GM13976 (cell line): ENCODE data around the gene RRAS2.
"Not testable (repeated sequence)": the region's sequence is repeated elsewhere in the genome, so short reads cannot be mapped to it uniquely, and the experiment has no call there.

ENCODE experiments used
- DNase-seq: peaks from one replicate; pipeline ENCODE4 v3.0.0; 2012; ENCODE audit warnings: low spot score
- in situ Hi-C: fragments of 300-500 bp; cut with MboI; formaldehyde crosslinking; loops from one replicate; pipeline ENCODE4 v1.12.0; 2022; ENCODE audit warnings: low sequenced_read_pairs, mixed read lengths, inconsistent platforms; ENCODE audit not compliant: unreplicated experiment
- TF ChIP-seq, protein P1 (sequence below): IDR thresholded peaks from 2 replicates; pipeline ENCODE4 v1.5.1; 2012; ENCODE audit warnings: borderline replicate concordance, mild to moderate bottlenecking; ENCODE audit not compliant: insufficient read depth; ENCODE audit errors: extremely low read depth, missing control alignments, control extremely low read depth

The RRAS2 gene

DNA sequence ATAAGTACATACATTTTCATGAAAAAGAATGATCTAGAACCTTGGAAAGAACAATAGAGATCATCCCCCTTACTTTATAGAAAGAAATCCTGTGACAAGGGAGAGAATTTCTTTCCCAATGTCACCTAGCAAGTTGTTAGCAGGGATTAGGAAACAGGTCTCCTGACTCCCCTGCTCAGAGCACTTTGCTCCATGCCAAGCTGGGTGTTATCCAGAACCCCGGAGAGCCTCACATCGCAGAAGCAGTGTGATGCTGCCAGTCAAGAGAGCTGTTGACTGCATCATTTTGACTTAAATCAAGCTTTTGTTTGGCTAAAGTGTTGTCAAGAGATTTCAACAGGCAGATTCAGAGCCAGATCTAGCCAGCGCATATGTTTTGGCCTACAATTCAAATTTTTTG, 3.6 kb upstream of the RRAS2 start:
- in situ Hi-C loops = no loop called here
- no peak for DNase-seq
- TF ChIP-seq, protein P1, sequence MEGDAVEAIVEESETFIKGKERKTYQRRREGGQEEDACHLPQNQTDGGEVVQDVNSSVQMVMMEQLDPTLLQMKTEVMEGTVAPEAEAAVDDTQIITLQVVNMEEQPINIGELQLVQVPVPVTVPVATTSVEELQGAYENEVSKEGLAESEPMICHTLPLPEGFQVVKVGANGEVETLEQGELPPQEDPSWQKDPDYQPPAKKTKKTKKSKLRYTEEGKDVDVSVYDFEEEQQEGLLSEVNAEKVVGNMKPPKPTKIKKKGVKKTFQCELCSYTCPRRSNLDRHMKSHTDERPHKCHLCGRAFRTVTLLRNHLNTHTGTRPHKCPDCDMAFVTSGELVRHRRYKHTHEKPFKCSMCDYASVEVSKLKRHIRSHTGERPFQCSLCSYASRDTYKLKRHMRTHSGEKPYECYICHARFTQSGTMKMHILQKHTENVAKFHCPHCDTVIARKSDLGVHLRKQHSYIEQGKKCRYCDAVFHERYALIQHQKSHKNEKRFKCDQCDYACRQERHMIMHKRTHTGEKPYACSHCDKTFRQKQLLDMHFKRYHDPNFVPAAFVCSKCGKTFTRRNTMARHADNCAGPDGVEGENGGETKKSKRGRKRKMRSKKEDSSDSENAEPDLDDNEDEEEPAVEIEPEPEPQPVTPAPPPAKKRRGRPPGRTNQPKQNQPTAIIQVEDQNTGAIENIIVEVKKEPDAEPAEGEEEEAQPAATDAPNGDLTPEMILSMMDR = no peak

DNA sequence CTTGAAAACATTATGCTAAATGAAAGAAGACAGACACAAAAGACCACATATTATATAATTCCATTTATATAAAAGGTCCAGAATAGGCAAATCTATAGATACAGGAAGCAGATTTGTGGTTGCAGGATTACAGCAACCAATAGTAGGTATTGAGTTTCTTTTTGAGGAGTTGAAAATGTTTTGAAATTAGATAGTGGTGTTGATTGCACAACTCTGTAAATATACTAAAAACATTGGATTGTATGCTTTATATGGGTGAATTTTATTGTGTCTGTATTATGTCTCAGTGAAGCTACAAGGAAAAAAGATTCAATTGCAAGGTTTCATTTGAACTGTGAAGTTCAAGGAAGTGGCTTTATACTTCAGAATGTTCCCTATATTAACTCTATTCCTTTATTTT, 3.0 kb upstream of the RRAS2 start:
- TF ChIP-seq, protein P1 = no peak
- DNase-seq = no peak
- in situ Hi-C loops = no loop called here

DNA sequence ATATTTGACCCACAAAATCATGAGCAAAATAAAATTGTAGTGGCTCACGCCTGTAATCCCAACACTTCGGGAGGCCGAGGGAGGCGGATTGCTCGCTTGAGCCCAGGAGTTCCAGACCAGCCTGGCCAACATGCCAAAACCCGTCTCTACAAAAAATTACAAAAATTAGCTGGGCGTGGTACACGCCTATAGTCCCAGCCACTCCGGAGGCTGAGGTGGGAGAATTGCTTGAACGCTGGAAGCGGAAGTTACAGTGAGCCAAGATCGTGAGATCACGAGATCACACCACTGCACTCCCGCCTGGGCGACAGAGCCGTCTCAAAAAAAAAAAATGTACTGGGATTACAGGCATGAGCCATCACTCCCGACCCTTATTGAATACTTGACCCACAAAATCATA, 2.0 kb upstream of the RRAS2 start:
- in situ Hi-C loops = no loop called here
- DNase-seq = no peak
- TF ChIP-seq, protein P1 = no peak

DNA sequence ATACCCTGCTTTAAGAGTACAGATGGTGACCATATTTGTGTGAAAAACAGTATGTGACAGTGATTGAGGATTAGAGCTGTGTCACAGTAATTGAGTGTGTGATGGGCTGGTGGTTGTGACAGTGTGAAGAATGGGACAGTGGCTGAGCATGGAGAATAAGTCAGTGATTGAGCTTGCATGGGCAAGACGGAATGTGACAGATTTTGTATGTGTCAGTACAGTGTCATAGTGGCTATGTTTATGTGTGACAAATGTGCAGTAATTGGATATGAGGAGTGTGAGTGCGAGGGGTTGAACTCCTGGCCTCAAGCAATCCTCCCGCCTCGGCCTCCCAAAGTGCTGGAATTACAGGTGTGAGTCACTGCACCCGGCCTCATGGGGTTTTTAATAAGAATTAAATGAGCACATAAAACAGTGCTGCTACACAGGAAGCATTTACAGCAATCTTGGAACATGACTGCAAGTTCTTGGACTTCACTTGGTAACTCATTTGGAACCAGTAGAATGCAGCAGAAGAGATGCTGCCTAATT, 583 bp upstream of the RRAS2 start:
- TF ChIP-seq, protein P1 = no peak
- in situ Hi-C loops = no loop called here
- DNase-seq = no peak

DNA sequence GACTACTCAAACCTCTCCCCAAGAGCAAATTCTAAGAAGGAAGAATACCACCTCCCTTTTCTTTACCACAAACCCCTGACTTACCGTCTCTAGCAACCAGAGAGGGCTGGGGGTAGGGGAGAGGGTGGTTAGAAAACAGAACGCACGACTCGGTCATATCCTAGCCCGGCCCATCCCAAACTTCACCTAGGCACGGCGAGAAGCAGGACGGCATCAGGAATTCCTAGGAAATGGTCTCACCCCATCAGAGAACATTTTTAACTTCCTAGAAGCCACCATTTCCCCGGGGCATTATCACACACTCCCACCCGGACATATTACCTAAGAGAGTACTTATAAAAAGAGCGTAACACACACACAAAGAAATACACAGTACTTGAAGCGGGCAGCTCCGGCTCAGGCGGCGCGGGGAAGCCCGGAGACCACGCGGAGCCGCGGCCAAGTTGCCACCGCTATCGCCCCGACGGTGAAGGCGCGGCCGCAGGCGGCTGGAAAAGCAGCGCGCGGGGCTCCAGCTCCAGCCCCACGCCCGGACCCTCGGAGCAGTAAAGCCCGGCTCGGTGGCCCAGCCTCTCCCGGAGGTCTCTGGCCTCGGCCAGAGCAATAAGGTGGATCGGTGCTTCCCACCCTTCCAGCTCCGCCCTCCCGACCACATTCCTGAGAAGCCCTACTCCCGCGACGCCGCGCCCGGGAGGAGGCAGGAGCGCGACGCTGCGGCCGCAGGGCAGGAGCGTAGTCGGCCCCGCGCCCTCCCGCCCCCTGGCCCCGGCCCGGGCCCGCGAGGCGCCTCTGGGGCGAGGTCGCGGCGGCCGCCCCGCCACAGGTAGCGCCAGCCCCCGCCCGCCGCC, 878 bp downstream of the RRAS2 start:
- in situ Hi-C loops = no loop called here
- TF ChIP-seq, protein P1 = no peak
- peak; percentile 53 for DNase-seq

DNA sequence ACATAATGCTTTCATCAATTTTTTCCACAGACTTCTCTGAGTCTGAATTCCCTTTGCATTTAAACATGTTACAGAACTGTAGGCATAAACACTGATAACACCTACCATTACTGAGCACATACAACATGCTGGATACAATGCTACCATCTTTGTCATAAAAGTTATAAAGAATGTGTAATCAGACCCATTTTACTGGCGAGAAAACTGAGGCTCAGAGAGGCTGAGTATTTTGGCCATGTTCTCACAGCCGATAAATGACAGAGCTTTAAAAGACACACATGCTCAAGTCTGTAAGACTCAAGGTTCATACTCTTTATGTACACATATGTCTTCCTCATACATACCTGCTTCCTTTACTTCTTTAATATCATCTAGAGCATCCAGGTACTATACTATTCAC, 2.6 kb downstream of the RRAS2 start:
- TF ChIP-seq, protein P1 = no peak
- in situ Hi-C loops = no loop called here
- DNase-seq = no peak

DNA sequence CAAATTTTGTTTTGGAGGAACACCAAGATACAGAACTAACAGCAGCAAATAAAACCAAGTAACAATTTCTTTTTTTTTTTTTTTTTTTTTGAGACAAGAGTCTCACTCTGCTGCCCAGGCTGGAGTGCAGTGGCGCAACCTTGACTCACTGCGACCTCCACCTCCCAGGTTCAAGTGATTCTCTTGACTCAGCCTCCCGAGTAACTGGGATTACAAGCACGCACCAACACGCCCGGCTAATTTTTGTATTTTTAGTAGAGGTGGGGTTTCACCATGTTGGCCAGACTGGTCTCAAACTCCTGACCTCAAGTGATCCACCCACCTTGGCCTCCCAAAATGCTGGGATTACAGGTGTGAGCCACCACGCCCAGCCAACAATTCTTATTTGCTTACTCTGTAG, 4.4 kb downstream of the RRAS2 start:
- DNase-seq, in situ Hi-C loops: not testable (repeated sequence)
